SK-N-MC (cell line): ENCODE results near the gene SLC9A1.

ENCODE experiments used
- EZH2 ChIP-seq: fragments of 200-600 bp; sonication (generic); IDR thresholded peaks from one replicate; pipeline ENCODE4 v1.6.1; 2017; ENCODE audit warnings: antibody characterized with exemption
- POLR2AphosphoS5 ChIP-seq: IDR thresholded peaks from 2 replicates; pipeline ENCODE4 v1.6.1; 2012; ENCODE audit warnings: mild to moderate bottlenecking, low read depth, low read length, borderline replicate concordance

DNA sequence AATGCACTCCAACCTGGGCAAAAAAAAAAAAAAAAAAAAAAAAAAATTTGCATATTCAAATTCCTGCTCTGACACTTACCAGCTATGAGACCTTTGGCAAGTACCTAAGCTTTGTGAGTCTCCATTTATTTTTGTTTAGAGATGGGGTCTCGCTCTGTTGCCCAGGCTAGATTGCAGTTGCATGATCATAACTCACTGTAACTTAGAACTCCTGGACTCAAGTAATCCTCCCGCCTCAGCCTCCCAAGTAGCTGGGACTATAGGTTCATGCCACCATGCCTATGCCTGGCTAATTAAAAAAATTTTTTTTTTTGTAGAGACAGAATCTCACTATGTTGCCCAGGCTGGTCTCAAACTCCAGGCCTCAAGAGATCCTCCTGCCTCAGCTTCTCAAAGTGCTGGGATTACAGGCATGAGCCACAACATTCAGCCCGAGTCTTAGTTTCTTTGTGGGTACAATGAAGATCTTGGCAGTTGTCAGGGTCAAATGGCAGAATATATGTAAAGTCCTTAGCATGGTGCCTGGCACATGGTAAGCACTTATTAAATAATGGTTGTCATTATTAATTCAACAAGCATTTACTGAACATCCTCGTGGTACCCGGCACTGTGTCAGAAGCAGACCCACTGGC lies 88.8 kb downstream of the SLC9A1 start:
- TF ChIP-seq EZH2 = no peak
- TF ChIP-seq POLR2AphosphoS5 = no peak
